GM19452 (cell line): Measurements from ENCODE around the gene TMEM232.
"Not testable (repeated sequence)": the region's sequence is repeated elsewhere in the genome, so short reads cannot be mapped to it uniquely, and the experiment has no call there.

Experiments used
- ATAC-seq: cut with Tn5 transposase; IDR thresholded peaks from one replicate; pipeline ENCODE4 v1.9.1; 2021; ENCODE audit not compliant: unreplicated experiment

The TMEM232 gene

DNA sequence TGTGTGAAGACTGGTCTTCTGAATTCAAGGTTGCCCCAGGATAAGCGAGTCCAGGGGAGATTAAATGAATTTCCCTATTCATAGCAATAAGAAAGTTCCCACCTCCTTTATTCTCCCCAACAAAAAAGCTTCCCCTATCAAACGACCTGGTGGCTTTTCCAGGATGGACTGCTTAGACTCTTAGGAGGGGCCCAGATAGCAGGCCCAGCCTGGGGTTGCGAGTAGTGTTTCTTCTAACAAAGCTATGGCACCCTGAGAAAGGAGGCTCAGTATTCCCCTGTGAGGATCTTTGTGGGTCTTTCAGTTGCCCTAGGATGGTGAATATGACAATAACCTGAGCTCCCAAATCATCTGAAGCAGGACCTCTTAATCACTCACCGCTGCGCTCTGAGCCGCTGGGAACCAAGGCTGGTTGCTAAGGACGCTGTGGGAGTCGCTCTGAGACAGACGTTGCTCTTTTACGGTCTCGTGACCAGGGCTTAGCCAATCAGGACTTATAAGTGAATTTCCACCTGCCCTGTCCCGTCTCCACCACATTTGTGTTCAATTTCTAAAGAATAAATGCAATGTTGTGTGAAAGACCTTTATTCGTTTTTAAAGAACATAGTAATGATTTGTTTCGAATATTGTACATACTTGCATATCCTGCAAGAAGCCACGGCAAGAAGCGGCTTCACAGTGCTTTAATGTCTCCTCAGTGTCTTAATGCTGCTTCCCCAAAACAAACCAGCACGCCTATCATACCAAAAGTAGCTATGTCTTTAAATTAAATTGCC is at the start of gene TMEM232:
TMEM232 (minus strand) TSS at position 423 of the 776 bp plus-strand sequence. CDS start 59,319 bp downstream, outside the sequence.
- peak; percentile 100 for ATAC-seq

DNA sequence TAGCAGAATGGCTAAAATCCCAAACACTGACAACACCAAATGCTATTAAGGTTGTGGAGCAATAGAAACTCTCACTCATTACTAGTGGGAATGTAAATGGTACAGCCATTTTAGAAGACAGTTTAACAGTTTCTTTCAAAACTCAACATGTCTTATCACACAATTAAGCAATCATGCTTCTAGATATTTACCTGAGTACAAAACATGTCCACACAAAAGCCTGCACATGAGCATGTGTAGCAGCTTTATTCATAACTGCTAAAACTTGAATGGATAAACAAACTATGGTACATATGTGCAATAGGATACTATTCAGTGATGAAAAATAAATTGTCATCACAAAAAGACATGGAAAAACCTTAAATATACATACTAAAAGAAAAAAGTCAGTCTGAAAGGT is 43.8 kb upstream of the TMEM232 start:
- ATAC-seq = no peak

- ATAC-seq = no peak
Measured at GRCh38 chr5:110769000-110769681, 42.7 kb upstream of the TMEM232 start.

DNA sequence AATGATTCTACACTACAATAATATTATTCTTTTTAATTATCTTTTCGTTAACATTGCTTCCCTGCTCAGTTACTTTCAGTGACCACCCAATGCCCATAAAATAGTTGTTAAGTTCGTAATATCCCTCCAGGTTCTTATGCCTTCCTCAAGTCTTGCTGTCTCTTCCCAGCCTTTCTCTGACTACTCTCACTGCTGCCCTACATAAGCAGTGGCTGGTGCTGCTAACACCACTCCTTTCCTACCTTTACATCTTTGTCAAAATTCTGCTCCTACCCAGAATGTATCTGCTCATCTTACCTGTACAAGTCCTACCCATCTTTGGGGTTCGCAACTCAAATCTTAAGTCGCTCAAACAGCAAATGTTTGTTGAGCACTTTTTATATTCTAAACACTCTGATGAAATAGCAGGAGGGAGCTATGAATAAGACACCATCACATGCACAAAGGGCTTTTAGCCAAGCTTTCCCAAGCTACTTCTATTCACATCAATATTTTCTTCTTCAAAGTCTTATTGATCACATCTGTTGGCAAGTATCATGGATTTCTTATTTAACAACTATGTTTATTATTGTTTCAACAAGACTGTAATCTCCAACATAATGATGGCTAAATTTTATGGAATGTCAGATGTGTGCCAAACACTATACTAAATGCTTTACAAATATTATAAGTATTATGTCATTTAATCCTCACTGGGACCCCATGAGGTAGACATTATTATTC is 41.8 kb upstream of the TMEM232 start:
- no peak for ATAC-seq

- ATAC-seq = no peak
Measured at GRCh38 chr5:110760158-110760557, 33.7 kb upstream of the TMEM232 start.

DNA sequence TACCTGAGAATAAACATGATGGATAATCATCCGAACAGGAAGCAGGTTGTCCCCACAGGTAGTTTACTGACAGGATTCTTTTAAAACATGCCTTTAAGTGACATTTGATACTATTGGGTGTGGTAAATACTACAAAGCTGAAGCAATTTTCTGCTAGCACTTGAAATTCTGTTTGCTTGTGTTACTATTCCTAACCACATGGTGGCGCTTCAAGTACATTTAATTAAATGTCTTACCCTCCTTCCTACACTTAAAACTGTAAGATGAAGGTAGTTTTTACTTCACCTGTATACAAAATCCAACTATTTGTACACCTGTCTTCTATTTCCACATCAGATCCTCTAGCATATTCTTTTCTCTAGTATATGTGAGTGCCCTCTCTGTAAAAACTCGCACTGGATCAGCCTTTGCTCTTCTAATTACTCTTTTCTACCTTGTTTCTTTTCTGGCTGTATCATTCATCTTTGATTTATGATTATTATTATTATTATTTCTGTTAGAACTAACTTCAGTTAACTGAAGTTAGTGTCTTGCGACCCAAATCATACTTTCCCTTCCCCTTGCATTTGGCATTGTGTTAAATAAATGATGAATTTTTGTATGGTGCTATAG is 30.8 kb upstream of the TMEM232 start:
- ATAC-seq = no peak

DNA sequence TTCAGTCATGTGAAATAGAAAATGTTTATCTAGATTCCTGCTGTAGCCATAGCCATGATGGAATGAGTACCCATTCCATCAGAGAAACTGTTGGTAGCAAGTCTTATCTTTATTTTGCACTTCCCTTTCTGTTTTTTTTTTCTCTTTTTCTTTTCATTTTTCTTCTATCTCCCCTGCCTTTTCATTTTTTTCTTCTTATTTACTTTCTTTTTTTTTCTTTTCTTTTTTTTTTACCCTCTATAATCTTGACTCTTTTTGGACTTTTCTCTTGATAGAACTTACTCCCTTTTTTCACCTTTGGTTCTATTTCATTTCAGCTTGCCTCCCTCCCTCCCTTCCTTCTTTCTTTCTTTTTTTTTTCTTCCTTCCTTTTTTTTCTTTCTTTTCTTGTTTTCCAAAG is 27.7 kb upstream of the TMEM232 start:
- no peak for ATAC-seq

- no peak for ATAC-seq
Measured at GRCh38 chr5:110753600-110753999, 27.1 kb upstream of the TMEM232 start.

DNA sequence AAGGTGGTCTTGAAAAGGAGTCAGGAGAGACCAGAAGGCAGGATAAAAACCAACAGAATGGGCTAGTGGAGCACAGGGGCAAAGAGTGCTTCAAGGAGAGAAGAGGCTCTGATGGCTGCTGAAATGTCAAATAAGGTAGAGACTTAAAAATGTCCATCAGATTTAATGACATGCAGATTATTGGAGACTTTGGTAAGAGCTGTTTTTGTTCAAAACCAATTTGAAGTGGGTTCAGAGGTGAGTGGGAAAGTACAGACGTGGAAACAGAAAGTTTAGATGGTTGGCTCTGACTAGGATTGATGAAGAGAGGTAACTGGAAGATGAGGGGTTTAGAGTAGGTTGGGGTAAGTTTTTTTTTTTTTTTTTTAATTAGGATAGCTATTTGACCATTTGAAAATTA is 26.5 kb upstream of the TMEM232 start:
- ATAC-seq = no peak

- ATAC-seq = peak; percentile 97
Measured at GRCh38 chr5:110751902-110752762, 25.7 kb upstream of the TMEM232 start.

DNA sequence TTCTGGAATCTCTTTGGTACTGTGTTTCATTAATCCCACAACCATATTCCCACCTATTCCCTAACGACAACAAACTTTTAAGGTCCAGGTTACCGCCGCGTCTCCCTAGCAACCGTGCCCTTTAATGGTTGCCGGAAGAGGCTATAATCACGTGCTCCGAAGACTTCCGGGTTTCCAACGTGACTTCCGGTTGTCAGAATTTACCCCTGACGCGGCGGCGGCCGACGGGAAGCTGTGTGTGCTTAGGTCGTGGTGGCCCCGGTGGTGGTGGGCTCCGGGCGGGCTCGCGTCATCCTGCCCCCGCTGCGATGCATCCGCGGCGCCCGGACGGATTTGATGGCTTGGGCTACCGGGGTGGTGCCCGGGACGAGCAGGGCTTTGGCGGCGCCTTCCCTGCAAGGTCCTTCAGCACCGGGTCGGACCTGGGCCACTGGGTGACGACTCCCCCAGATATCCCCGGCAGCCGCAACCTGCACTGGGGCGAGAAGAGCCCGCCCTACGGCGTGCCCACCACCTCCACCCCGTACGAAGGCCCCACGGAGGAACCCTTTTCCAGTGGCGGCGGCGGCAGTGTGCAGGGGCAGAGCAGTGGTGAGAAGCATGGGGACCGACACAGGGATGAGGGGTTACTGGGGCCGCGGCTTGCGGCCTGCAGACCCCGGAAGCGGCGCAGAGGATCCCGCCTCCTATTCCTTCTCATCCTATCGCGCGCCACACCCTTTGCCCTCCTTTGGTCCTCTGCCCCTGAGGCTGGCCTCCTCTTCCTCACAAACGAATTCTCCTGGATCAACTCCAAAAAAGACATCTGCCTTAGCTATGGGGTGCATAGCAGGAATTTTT is 12.6 kb upstream of the TMEM232 start, which contains the start of gene SLC25A46:
SLC25A46 (plus strand) TSS at position 196 of the 840 bp plus-strand sequence; CDS start at position 309, 113 bp downstream.
- peak; percentile 99 for ATAC-seq

DNA sequence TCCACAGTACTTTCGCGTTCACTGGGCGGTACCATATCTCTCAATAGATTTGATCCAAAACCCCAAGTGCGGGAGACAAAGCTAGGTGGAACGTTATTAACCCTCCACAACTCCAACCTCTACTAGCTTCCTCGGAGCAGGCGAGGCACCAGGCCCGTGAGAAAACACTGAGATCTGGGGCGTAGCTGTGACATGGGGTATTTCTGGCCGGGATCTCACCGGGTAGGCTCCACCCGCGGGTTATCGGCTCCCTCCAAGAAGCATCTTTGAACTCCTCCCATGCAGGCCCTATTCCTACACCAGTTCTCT is 12.0 kb upstream of the TMEM232 start:
- ATAC-seq = peak; percentile 67

DNA sequence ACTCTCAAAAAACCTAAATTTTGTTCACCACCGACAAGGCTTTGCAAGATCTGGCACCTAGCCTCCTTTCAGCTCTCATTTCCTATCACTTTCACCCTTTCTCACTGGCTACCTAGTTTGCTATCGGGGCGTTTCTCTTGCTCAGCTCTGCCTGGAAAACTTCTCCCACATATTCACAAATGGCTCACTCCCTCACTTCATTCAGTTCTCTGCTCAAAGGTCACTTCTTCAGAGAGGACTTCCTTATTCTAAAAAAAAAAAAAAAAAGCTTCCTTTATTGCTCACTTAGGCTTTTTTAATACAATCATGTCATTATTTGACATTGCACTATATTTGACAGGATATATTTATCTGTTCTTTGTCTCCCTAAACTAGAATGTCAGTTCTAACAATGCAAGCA is 10.3 kb upstream of the TMEM232 start:
- no peak for ATAC-seq

- ATAC-seq = no peak
Measured at GRCh38 chr5:110735556-110735955, 9.1 kb upstream of the TMEM232 start.

GRCh38 chr5:110734101-110734500 is 7.6 kb upstream of the TMEM232 start:
- ATAC-seq = no peak

DNA sequence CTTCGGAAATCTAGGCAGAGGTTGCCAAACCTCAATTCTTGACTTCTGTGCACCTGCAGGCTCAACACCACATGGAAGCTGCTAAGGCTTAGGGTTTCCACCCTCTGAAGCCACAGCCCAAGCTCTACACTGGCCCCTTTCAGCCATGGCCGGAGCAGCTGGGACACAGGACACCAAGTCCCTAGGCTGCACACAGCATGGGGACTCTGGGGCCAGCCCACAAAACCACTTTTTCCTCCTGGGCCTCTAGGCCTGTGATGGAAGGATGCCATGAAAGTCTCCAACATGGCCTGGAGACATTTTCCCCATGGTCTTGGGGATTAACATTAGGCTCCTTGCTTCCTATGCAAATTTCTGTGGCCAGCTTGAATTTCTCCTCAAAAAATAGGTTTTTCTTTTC is 5.0 kb upstream of the TMEM232 start:
- not testable (repeated sequence) for ATAC-seq

DNA sequence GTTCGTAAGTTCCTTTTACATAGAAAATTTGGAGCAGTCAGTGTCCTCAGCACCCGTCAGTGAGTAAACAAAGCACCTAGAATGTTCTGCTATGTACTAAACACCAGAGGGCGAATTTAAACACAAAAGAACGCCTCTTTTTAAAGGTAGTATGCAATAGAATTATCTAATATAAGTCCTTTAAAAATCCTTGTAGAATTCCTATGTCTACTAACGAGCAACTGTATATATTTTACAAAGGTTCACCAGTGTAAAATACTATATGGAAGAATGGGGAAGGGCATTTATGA is 499 bp upstream of the TMEM232 start:
- ATAC-seq = peak; percentile 65

DNA sequence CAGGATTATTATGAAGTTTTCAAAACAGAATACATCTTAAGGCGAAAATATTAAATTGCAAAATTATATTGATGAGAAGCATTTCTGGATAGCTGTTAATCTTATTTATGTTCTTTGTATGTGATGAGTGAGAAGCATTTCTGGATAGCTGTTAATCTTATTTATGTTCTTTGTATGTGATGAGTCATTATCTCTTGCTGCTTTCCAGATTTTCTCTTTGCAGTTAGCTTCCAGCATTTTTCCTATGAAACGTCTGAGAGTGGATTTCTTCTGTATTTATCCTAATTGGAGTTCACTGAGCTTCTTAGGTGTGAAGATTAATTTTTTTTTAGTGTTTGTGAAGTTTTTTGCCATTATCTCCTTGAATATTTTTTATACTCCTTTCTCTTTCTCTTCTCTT is 8.2 kb downstream of the TMEM232 start:
- no peak for ATAC-seq
